GM12891 (cell line): Measurements from ENCODE around the gene EHMT1.

Source experiments
- POLR2A ChIP-seq: IDR thresholded peaks from 2 replicates; pipeline ENCODE4 v1.6.1; 2011; ENCODE audit warnings: low read depth, low read length, control low read depth
- POLR2AphosphoS5 ChIP-seq: IDR thresholded peaks from 2 replicates; pipeline ENCODE4 v1.6.1; 2011; ENCODE audit warnings: low read depth, low read length, control low read depth
- POU2F2 ChIP-seq: IDR thresholded peaks from 2 replicates; pipeline ENCODE4 v1.6.1; 2011; ENCODE audit warnings: low read depth, mild to moderate bottlenecking, control low read depth, low read length, moderate library complexity
- SPI1 ChIP-seq: IDR thresholded peaks from 2 replicates; pipeline ENCODE4 v1.6.1; 2011; ENCODE audit warnings: low read depth, low read length, control low read depth
- TAF1 ChIP-seq: IDR thresholded peaks from 2 replicates; pipeline ENCODE4 v1.6.1; 2011; ENCODE audit warnings: low read depth, low read length, control low read depth

GRCh38 chr9:137626464-137626863 lies 7.7 kb downstream of the EHMT1 start:
- no peak for TF ChIP-seq POLR2AphosphoS5
- no peak for TF ChIP-seq SPI1
- TF ChIP-seq POLR2A = no peak
- TF ChIP-seq TAF1 = no peak
- no peak for TF ChIP-seq POU2F2
